ENCODE measurements around the gene PRRC2B.

Gene PRRC2B

DNA sequence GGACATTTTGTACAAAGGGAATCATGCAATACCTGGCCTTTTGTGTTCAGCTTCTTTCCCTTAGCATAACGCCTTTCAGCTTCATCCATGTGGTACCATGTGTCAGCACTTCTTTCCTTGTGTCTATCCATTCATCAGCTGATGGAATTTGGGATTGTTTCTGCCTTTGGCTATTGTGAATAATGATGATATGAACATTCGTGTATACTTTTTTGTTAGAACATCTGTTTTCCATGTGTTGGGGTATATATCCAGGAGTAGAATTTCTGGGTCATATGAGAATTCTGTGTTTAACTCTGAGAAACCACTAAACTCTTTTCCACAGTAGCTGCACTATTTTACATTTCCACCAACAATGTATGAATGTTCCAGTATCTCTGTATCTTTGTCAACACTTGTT is 14.8 kb upstream of the PRRC2B start:
- DNase-seq (ENCODE audit: extremely low read depth, low read depth) = no peak
- TF ChIP-seq, protein P1, sequence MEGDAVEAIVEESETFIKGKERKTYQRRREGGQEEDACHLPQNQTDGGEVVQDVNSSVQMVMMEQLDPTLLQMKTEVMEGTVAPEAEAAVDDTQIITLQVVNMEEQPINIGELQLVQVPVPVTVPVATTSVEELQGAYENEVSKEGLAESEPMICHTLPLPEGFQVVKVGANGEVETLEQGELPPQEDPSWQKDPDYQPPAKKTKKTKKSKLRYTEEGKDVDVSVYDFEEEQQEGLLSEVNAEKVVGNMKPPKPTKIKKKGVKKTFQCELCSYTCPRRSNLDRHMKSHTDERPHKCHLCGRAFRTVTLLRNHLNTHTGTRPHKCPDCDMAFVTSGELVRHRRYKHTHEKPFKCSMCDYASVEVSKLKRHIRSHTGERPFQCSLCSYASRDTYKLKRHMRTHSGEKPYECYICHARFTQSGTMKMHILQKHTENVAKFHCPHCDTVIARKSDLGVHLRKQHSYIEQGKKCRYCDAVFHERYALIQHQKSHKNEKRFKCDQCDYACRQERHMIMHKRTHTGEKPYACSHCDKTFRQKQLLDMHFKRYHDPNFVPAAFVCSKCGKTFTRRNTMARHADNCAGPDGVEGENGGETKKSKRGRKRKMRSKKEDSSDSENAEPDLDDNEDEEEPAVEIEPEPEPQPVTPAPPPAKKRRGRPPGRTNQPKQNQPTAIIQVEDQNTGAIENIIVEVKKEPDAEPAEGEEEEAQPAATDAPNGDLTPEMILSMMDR (IDR thresholded peaks at IDR 0.05; ENCODE audit: low read depth, low read length) = no peak

DNA sequence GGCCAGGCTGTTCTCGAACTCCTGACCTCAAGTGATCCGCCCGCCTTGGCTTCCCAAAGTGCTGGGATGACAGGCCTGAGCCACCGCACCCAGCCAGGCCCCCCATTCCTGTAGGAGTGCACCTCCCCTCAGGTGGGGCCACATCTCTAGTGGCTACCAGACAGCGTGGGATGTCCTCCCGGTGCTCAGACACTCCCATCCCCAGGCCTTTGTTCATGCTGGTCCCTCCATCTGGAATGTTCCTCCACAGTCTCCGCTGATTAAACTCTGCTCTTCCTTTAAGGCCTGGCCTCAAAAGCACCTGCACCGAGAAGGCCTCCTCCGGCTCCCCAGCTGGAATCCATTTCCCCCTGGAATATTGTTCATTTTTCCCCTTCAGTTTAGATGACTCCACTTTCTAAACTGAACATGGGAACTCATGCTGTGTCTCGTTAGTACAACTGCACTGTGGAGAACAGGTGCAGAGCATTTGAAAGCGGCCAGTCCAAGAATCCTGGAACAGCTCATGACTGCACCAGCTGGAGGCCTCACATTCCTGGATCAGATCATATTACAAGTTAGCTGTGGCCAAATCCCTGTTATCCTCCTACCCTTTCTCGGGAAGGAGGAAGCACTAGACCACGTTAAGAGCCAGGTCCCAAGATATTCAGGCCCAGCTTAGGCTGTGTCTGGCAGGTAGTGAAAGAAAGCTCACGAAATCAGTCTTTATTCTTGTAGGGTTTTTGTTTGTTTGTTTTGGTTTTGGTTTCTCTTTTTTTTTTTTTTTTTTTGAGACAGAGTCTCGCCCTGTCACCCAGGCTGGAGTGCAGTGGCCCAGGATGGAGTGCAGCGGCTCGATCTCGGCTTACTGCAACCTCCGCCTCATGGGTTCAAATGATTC is 10.8 kb upstream of the PRRC2B start:
- peak; percentile 42 for DNase-seq (ENCODE audit: extremely low read depth, low read depth)
- TF ChIP-seq, protein P1 (IDR thresholded peaks at IDR 0.05; ENCODE audit: low read depth, low read length) = no peak

DNA sequence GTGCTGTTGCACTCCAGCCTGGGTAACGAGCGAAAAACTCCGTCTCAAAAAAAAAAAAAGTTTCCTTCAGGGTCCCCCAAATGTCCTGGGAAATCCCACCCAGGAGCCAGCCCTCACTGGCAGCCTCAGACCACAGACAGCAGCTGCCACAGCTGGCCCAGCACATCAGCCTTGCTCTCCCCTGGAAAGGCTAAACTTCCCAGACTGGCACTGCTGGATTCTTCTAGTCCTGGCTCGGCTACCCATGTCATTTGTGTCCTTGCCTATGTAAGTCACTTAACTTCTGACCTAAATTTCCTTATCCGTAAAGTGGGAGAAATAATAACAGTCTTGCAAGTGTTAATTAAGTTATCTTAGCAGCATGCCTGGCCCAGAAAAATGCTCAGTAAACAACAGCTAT is 8.6 kb upstream of the PRRC2B start:
- DNase-seq (ENCODE audit: extremely low read depth, low read depth) = no peak
- TF ChIP-seq, protein P1 (IDR thresholded peaks at IDR 0.05; ENCODE audit: low read depth, low read length) = no peak

DNA sequence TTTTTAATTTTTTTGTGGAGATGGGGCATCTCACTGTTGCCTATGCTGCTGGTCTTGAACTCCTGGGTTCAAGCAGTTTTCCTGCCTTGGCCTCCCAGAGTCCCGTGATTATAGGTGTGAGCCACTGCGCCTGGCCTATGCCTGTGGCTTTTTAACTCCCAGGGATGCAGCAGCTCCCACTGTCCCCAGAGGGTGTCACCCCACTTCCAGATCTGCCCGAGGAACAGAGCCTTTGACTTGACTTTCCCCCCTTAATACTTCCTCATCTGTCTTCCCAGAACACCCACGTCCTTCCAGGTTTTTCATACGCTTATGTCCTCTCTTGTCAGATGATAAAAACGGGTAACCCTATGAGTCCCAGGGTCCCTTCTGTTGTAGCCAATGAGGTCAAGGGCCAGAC is 7.6 kb upstream of the PRRC2B start:
- TF ChIP-seq, protein P1 (IDR thresholded peaks at IDR 0.05; ENCODE audit: low read depth, low read length) = no peak; the same call in 1 of the 2 replicates
- DNase-seq (ENCODE audit: extremely low read depth, low read depth) = no peak

DNA sequence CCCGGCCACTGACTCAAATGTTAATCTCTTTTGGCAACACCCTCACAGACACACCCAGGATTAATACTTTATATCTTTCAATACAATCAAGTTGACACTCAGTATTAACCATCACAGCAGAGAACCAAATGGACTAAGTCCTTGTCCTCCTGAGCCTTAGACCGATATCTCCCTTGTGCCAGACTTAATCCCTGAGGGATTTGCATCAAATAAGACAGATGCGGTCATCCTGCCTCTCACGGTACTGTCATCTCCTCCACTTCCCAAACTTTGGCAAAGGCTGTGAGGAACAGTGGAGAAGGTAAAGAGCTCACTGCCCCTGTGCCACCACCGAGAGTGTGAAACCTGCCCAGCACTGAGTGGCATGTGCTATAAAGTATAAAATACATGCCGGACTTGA is 6.5 kb upstream of the PRRC2B start:
- TF ChIP-seq, protein P1 (IDR thresholded peaks at IDR 0.05; ENCODE audit: low read depth, low read length) = no peak
- no peak for DNase-seq (ENCODE audit: extremely low read depth, low read depth)

DNA sequence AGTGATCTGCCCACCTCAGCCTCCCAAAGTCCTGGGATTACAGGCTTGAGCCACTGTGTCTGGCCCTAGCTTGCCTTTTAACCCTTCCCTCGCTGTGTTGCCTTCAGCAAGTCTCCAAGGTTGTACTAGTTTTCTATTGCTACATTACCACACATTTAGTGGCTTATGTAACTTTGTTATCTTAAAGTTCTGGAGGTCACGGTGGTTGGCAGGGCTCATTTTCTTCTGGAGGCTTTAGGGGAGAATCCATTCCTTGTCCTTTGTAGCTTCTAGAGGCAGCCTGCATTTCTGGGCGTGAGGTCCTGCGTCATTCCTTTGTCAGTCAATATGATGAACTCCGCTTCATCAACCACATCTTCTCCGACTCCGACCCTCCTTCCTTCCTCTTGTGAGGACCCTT is 2.9 kb upstream of the PRRC2B start:
- TF ChIP-seq, protein P1 (IDR thresholded peaks at IDR 0.05; ENCODE audit: low read depth, low read length) = no peak
- DNase-seq (ENCODE audit: extremely low read depth, low read depth) = no peak

DNA sequence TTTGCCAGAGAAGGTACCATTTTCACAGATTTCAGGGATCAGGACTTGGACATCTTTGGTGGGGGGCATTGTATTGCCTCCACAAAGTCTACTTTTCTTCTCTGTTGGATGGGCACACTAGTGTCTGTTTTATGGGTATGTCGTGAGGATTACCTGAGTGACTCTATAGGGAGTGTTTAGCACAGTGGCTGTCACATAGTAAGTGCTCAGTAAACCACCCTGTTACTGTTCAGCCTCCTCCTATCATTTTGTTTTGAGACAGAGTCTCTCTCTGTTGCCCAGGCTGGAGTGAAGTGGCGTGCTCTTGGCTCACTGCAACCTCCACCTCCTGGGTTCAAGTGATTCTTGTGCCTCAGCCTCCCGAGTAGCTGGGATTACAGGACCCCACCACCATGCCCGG is 2.4 kb upstream of the PRRC2B start:
- TF ChIP-seq, protein P1 (IDR thresholded peaks at IDR 0.05; ENCODE audit: low read depth, low read length) = no peak
- DNase-seq (ENCODE audit: extremely low read depth, low read depth) = no peak
